Measurements from ENCODE around the gene RNF40.

DNA sequence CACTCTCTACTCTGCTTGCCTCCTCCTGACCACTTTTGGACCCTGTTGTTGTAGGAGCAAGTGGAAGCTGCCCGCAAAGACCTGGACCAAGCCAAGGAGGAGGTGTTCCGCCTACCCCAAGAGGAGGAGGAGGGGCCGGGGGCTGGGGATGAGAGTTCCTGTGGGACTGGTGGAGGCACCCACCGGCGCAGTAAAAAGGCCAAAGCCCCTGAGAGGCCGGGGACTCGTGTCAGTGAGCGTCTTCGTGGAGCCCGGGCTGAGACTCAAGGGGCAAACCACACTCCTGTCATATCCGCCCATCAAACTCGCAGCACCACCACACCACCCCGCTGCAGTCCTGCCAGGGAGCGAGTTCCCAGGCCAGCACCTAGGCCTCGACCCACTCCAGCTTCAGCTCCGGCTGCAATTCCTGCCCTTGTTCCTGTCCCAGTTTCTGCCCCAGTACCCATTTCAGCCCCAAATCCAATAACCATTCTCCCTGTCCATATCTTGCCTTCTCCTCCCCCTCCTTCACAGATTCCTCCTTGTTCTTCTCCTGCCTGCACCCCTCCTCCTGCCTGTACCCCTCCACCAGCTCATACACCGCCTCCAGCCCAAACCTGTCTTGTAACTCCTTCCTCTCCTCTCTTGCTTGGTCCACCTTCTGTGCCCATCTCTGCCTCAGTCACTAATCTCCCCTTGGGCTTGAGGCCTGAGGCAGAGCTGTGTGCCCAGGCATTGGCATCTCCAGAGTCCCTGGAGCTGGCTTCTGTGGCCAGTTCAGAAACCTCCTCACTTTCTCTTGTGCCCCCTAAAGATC lies 24.9 kb upstream of the RNF40 start:
- TF ChIP-seq TAF7 (optimal IDR thresholded peaks at IDR 0.05; ENCODE audit: borderline replicate concordance, low read depth, low read length) (no peak), TAF1 (IDR thresholded peaks at IDR 0.05; ENCODE audit: low read depth, low read length) (no peak), CHD1 (IDR thresholded peaks at IDR 0.05; ENCODE audit: low read depth, low read length) (no peak), POLR2A (IDR thresholded peaks at IDR 0.05; ENCODE audit: control extremely low read depth in 1 of 2, low read depth in 2 of 2, low read length in 2 of 2) (no peak), RBBP5 (IDR thresholded peaks at IDR 0.05; ENCODE audit: borderline replicate concordance, low read depth, low read length) (no peak), TBP (IDR thresholded peaks at IDR 0.05; ENCODE audit: low read depth, low read length) (no peak), TCF12 (IDR thresholded peaks at IDR 0.05; ENCODE audit: low read depth, low read length) (no peak)
- TF ChIP-seq, protein P1, sequence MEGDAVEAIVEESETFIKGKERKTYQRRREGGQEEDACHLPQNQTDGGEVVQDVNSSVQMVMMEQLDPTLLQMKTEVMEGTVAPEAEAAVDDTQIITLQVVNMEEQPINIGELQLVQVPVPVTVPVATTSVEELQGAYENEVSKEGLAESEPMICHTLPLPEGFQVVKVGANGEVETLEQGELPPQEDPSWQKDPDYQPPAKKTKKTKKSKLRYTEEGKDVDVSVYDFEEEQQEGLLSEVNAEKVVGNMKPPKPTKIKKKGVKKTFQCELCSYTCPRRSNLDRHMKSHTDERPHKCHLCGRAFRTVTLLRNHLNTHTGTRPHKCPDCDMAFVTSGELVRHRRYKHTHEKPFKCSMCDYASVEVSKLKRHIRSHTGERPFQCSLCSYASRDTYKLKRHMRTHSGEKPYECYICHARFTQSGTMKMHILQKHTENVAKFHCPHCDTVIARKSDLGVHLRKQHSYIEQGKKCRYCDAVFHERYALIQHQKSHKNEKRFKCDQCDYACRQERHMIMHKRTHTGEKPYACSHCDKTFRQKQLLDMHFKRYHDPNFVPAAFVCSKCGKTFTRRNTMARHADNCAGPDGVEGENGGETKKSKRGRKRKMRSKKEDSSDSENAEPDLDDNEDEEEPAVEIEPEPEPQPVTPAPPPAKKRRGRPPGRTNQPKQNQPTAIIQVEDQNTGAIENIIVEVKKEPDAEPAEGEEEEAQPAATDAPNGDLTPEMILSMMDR (IDR thresholded peaks at IDR 0.05; ENCODE audit: control extremely low read depth in 1 of 3, insufficient read depth in 1 of 3, low read depth in 1 of 3, low read length in 3 of 3), result no peak

Measured in H1 (cell line).